HG02852 (cell line): ENCODE results near the gene C1orf35.

Experiments
- ATAC-seq: cut with Tn5 transposase; IDR thresholded peaks from one replicate; pipeline ENCODE4 v1.9.1; 2021; ENCODE audit warnings: mild to moderate bottlenecking, moderate library complexity; ENCODE audit not compliant: unreplicated experiment

Gene C1orf35

DNA sequence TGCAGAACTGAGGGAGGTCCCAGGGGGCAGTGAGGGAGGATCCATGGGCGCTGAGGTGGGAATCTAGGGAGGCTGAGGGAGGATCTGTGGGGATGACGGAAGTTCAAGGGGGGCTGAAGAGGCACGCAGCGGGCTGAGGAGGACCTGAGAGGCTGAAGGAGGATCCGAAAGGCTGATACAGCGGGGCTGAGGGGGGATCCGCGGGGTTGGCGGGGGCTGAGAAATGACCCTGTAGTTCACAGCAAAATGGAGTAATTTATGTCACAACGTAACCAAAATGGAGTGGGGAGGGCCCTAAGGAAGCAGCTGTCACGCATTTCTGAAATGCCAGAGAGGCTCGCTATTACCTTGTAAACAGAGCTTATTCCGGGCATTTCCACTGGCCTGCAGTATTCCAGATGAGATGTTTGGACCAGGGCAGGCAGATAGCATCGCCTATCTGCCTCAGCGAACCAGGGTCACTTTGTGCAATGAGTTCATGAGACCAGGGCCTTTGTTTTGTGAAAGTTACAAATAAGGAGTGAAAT lies 6.9 kb upstream of the C1orf35 start:
- ATAC-seq = no peak

- peak; percentile 88 for ATAC-seq
Measured at GRCh38 chr1:228109073-228109961, 6.2 kb upstream of the C1orf35 start, which contains the start of gene MRPL55. Gene MRPL55, minus strand, starts transcription at chr1:228109299. Its CDS starts 1,039 bp downstream, at chr1:228108260.

GRCh38 chr1:228108742-228109072 lies 5.6 kb upstream of the C1orf35 start:
- peak; percentile 4 for ATAC-seq

- no peak for ATAC-seq
Measured at GRCh38 chr1:228108055-228108690, 5.0 kb upstream of the C1orf35 start.

GRCh38 chr1:228107636-228108035 lies 4.5 kb upstream of the C1orf35 start:
- no peak for ATAC-seq

GRCh38 chr1:228106800-228107054 lies 3.6 kb upstream of the C1orf35 start:
- no peak for ATAC-seq

- no peak for ATAC-seq
Measured at GRCh38 chr1:228105996-228106799, 3.1 kb upstream of the C1orf35 start.

- ATAC-seq = no peak
Measured at GRCh38 chr1:228105270-228105995, 2.3 kb upstream of the C1orf35 start.

DNA sequence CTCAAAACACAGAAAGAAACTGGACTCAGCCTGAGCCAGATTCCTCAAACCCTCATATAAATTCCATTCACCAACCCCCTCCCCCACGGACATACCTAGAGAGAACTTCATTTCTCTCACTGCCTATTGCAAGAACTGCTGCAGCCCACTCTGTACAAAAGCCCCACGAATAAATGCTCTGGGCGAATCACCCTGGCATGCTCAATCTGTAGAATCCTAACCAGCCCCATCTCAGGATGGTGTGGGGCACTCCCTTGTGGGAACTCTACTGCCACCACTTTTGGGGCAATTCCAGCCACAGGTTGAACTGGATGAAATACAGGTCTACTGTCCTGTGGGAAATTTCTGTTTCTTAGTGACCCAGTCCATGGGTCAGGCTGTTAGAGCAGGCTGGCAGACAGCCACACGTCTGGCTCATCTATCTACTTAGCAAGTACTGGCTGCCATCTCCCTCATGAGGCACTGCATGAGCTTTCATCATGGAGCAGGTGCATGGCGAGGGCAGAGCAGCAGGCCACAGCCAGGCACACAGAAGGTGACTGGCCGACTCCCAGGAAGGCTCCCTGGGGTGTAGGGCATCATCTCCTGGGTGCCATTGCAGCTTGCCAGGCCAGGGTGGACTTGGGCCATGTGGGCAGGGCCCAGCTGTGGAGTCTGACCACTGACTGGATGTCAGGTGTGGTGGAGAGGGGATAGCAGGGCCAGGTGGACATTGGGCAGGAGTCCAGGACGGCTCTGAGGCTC lies 1.6 kb upstream of the C1orf35 start:
- ATAC-seq = no peak

GRCh38 chr1:228101994-228102790 lies 933 bp downstream of the C1orf35 start:
- peak; percentile 21 for ATAC-seq

- ATAC-seq = no peak
Measured at GRCh38 chr1:228101614-228101993, 1.5 kb downstream of the C1orf35 start.

DNA sequence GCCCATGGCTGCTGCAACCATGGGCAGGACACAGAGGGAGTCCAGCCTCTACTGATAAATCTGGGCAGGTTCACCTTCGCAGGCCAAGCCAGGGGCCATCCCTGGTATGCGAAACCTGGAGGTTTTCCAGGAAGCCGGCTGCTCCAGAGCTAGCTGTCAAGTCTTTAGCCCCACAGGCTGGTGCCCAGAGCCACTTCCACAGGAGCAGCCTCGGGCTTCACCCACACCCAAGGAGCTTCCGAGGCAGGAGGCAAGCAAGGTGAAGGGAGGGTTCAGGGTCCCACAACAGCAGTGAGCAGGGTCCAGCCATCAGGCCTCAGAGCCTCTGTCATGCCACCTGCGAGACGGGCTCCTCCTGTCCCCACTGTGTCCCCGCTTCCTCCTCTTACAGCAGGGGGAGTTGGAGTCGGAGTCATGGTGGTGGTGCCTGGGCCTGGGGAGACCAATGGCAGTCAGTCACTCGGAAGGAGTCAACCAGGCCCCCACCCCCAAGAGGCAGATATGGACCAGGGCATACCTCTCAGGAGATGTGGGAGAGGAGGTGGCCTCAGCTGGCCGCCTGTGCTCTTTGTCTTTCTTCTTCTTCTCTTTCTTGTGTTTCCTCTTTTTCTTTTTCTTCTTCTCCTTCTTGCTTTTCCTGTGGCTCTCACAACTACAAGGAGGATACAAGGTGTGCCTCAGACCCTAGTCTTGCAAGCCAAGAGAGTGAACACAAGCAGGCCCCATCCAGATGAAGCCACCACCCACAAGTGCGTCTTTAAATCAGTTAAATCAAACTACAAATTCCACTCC lies 2.1 kb downstream of the C1orf35 start:
- ATAC-seq = no peak

DNA sequence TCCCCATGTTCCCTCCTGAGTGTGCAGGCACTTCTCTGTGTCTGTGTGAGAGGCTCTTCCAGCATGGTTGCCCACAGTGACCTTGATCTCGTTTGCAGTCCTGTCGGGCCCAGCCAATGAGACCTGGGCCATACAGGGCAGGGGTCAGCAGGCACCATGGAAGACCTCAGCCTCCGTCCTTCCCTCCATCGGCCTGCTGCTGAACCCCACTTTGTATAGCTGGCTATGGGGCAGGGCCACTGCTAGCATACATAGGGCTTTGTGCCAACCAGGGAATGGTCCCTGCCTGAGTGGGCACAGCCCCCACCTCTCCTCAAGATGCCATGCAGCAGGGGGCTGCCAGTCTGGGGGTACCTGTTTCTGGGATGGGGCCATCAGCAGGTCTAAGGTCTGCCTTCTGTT lies 3.8 kb downstream of the C1orf35 start:
- ATAC-seq = no peak

DNA sequence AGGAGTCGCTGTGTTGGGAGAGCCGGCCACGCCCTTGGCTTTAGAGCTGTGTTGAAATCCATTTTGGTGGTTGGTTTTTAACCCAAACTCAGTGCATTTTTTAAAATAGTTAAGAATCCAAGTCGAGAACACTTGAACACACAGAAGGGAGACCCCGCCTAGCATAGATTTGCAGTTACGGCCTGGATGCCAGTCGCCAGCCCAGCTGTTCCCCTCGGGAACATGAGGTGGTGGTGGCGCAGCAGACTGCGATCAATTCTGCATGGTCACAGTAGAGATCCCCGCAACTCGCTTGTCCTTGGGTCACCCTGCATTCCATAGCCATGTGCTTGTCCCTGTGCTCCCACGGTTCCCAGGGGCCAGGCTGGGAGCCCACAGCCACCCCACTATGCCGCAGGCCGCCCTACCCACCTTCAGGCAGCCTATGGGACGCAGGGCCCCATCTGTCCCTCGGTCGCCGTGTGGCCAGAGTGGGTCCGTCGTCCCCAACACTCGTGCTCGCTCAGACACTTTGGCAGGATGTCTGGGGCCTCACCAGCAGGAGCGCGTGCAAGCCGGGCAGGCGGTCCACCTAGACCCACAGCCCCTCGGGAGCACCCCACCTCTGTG lies 4.7 kb downstream of the C1orf35 start:
- no peak for ATAC-seq

DNA sequence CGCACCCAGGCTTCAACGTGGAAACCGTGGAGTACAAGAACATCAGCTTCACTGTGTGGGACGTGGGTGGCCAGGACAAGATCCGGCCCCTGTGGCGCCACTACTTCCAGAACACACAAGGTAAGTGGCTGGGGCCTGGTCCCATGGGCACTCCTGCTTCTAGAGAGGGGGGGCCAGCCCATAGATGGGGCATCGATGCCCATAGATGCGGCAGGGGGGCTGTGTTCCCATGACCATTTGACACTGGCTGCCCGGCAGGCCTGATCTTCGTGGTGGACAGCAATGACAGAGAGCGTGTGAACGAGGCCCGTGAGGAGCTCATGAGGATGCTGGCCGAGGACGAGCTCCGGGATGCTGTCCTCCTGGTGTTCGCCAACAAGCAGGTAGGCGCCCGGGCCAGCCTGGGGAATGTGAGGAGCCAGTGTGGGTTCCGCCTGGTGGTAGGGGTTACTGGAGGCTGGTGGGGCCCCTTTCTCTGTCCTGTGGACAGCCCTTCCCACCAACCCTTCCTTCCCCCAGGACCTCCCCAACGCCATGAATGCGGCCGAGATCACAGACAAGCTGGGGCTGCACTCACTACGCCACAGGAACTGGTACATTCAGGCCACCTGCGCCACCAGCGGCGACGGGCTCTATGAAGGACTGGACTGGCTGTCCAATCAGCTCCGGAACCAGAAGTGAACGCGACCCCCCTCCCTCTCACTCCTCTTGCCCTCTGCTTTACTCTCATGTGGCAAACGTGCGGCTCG lies 5.6 kb downstream of the C1orf35 start:
- no peak for ATAC-seq

GRCh38 chr1:228096416-228097332 lies 6.5 kb downstream of the C1orf35 start:
- ATAC-seq = no peak
